ENCODE data around the gene PPP2R5C.

The PPP2R5C gene

DNA sequence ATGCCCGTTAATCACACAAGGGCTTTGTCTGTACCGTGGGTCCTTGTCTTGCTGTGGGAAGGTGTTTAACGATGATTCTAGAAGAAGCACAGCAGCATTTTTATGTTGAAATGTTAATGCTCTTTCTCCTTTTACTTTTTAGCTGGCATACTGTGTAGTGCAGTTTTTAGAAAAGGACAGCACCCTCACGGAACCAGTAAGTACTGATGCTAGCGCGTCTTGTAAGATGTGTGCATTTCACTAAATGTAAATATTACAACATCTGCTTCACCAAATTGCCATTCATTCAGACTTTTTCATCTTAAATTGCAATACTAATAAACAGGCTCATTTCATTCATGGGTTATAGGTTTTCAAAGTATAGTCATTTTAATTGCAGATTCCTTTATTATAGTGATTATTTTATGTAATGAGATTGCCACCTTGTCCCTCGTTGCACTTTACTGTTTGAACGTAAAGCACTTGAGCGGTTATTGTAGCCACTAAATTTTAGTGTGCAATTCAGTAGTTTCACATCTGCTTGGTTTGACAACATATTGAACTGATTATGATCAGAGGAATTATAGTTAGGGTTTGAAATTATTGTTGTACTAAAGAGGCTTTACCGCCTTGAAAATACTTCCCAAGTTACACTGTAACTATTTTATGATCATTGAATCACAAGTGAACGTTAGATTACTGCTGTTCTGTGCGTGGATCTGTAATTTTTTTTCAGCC is 133.0 kb downstream of the PPP2R5C start:
- DNase-seq: no peak

DNA sequence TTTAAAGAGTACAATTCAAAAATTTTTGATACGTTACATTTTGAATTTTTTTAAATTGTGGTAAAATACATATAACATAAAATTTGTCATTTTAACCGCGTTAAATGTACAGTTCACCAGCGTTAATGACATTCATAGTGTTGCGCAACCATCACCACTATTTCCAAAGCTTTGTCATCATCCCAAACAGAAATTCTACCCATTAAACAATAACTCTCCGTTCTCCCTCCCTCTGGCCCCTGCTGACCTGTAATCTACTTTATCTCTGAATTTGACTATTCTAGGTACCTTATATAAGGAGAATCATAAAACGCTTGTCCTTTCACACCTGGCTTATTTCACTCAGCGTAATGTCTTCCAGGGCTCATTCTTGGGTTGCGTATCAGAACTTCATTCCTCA is 133.7 kb downstream of the PPP2R5C start:
- DNase-seq: no peak

DNA sequence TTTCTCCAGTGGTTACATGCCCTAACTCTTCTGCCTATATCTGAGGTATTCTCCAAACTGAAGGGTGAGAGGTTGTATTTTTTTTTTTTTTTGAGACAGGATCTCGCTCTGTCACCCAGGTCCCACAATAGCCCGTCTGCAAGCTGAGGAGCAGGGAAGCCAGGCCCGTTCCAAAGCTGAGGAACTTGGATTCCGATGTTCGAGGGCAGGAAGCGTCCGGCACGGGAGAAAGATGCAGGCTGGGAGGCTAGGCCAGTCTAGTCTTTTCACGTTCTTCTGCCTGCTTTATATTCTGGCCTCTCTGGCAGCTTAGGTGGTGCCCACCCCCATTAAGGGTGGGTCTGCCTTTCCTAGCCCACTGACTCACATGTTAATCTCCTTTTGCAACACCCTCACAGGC is 135.8 kb downstream of the PPP2R5C start:
- DNase-seq: no peak

DNA sequence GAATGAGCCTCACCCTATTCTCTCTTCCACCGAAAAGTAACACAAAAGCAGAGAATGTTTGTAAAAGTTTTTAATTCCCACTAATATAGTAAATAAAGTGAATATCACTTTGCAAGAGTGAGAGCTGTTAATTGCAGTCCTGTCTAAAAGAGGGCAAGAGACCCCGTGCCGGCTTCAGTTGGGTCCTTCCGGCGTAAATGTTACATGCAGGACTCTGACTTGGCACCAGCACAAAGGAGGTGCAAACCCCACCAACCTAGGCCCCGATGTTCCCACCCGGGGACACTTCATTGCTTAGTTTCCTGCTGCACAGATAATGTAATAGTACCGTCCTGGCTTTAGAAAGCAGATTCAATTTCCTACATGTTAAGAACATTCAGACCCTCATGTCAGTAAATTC is 136.9 kb downstream of the PPP2R5C start:
- DNase-seq: no peak

DNA sequence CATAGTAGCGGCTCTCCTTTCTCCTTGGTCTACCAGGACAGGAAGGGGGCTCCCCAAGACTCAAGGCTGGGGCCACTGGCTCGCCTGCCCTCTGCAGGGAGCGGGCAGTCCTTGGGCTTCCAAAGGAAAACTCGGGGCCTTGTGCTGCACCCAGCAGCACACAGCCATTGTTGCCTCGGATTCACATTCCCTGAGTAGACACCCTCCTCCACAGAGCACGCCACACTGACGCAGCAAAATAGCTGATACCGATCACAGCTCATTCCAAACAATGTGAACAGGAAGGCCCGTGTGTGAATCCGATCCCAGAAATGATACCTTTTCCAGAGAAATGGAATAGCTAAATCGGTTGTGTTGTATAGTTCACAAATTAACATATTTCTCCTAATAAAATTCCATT is 137.8 kb downstream of the PPP2R5C start:
- no peak for DNase-seq

DNA sequence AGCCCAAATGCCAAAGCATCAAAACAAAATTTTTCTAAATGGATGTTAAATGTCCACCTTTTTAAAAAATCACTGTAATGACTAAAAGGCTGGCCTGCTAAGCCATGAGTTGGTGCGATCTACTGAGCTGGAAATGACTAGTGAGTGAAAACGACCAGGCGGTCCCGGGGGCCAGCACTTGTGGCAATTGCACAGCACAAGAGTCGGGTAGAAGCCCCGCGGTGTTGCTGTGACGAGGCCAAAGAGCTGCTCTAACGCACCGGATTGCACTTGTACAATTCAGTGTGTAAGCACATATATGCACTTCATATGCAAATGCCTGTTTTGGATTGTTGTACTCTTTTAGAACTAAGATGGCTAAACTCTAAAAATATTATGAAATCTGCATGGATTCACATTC is 138.7 kb downstream of the PPP2R5C start:
- DNase-seq: no peak

DNA sequence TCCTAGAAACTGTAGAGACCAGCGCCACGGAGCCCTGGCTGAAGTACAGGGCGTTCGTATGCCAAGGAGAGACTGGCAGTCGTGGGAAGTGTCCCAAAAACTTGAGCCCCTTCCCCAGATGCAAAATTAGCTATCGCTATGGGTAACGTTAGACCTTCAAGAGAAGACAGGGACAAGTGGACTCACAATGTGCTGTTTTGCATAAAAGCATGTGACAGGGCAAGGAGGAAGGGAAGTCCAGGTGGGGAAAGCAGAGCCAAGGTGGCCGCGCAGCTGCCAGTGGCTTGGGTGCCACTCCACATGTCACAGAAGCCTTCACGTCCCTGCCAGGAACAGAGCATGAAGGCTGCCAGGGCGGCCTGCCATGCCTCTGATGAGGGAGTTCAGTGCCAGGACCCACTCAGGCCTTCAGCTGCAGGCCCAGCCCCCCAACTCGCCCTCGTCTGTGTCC is 141.6 kb downstream of the PPP2R5C start:
- no peak for DNase-seq

DNA sequence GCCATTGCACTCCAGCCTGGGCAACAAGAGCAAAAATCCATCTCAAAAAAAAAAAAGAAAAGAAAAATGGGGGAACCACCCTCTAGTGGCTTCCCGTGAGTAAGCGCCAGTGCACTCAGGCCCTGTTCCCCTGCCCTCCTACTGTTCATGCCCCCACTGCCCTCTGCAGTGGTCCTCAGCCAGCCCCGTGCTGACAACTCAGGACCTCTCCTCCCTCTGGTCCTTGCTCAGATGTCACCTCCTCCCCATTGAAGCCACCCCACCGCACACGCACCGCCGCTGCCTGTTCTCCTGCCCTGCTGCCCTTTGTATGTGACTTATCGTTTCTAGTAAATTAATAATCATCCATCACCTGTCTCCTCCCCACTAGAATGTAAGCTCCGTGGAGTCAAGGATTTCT is 144.1 kb downstream of the PPP2R5C start:
- DNase-seq: no peak

DNA sequence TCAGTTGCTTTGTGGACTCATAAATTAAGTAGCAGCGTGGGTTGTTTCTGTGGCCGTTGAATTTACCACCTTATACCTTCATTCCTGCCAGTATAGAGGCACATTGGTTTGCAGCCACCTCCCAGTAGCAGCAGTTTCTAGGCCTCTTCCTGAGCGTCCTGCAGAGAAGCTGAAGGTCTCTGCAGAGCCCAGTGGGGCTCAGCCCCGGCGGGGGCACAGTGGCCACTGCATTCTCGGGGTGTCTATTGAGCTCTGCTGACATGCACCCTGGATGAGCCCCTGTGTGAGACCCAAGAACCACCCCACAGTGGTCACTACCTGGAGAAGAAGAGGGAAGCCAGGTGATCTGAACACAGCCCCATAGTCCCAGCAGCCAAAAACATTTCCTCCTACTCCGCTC is 145.1 kb downstream of the PPP2R5C start:
- no peak for DNase-seq

DNA sequence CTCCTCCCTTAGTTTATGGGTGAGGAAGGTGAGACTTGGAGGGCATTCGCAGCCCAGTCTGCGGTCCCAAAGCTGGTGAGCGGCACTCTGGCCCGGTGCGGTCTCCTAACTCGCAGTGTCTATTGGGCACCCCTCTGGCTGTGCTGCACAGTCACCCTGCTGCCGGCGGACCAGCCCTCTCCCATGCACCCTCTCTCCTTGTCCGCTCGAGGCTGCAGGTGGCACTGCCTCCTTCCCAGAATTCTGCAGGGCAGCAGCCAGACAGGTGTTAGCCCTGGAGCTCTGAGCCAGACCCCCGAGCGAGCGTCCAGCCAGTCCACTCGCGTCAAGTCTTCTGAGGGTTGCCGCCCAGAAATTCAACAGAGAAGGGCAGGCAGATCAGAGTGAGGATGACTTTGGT is 146.1 kb downstream of the PPP2R5C start:
- DNase-seq: no peak

DNA sequence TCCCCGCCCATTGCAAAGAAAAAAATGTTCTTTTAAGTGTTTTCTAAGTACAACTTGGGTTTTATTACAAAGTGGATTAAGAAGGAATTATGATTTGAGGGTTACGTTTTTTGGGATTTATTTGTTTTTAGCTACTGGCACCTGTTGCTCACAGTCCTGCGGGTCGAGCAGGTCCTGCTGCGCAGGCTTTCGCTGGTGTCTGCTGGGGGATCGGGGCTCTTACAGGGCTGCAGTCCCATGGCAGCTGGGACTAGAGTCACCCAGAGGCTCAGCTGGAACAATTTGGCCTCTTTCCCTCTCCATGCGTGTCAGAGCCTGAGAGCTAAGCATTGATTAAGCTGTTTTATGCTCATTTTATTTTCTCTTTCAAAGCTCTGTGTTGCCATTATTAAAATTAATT is 147.3 kb downstream of the PPP2R5C start:
- DNase-seq: no peak

DNA sequence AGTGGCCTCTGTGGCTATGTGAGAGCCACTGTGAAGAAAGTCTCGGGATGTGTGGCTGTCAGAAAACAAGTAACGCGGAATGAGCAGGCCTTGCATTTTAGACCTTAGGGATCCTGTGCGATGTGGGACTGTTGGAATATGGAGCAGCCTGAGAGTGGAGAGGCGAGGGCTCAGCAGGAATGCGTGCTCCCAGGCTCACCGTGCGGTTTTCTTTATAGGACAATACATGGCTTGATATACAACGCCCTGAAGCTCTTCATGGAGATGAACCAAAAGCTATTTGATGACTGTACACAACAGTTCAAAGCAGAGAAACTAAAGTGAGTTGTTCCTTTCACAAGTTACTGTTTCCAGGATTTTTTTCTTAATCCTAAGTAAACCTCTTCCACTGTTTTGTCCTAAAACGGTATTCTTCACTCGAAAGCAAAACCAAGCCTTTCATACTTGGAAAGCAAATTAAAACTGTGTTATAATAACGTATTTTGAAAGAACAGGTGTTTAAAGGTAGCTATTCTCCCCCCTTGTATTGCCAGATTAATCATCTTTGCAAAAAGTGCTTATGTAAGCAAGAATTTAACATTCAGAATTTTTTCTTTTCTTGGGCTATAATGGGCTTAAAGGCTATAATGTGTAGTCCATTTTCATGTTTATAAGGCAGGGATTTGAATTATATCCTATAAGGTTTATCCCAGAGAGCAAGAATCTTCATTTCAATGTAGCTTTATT is 148.0 kb downstream of the PPP2R5C start:
- no peak for DNase-seq

DNA sequence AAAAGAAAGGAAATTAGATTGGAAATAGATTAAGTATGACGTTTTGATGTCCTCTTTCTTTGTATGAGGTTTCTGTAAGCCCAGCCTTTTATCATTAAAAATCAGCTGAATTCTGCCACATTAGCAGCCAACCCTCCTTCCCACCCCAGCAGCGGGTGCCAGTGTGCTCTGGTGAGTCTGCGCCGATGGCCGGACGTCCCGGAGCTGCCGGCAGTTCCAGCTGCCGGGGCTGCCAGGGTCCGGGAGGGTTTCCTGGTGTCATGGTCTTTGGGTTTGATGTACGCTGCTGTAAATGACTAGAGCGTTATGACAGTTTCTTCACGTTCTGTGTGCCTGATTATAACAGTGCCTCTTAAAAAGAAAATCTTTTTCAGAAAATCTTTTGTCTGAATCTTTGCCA is 151.3 kb downstream of the PPP2R5C start:
- no peak for DNase-seq

DNA sequence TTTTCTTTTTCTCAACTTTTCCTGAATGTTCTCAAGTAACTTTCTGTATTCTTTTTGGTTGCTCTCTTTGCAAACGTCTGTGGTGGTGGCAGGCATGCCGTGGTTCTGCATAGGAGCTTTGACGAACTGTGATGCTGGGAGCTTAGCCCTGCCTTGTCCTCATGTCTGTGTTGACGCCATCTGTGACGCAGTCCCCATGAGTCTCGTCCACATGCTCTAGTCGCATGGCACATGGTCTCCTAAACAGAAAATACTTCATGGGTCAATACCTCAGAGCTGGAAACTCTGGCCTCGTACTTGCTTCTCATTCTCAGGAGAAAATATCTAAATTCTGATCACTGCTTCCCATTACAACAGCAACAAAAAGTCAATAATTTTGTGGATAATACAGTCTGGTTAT is 152.6 kb downstream of the PPP2R5C start:
- no peak for DNase-seq

DNA sequence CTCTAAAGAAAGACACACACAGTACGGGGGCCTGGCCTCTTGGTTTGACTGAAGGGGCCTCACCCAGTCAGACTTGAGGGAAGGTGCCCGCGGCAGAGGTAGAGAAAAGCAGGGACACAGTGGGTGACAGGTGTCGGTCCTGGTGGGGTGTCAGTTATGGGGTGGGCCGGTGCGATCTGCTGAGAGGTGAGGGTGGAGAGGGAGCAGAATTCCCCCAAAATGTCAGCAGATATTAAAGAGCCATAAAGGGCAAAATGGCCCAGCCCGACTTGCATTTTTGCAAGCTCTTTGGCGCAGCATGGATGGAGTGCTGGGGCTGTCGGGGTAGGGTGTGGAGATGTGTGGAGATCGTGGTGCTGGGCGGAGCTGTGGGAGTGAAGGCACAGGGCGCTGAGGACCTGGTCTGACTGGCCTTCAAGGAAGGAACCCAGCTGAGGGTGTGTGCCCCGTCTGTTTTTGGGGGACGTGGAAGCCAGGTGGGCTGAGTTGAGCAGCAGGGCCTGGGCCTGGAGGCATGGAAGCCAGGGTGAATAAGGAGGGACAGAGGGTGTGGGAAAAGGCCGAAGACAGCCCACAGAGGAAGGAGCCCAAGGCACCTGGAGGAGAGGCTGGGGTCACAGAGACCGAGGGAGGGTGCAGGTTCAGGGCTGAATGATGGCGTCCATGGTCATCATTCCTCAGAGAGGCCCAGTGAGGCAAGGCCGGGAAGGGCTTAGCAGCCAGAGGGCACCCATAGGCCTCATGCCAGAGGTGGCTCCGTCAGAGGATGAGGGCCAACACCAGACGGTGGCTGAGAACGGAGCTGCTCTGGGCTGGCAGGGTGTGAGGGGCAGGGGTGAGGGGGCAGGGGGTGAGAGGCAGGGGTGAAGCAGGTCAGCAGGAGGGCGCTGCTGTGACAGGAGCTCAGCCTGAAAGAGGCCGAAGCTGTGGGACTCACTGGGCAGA is 154.6 kb downstream of the PPP2R5C start:
- DNase-seq: no peak

DNA sequence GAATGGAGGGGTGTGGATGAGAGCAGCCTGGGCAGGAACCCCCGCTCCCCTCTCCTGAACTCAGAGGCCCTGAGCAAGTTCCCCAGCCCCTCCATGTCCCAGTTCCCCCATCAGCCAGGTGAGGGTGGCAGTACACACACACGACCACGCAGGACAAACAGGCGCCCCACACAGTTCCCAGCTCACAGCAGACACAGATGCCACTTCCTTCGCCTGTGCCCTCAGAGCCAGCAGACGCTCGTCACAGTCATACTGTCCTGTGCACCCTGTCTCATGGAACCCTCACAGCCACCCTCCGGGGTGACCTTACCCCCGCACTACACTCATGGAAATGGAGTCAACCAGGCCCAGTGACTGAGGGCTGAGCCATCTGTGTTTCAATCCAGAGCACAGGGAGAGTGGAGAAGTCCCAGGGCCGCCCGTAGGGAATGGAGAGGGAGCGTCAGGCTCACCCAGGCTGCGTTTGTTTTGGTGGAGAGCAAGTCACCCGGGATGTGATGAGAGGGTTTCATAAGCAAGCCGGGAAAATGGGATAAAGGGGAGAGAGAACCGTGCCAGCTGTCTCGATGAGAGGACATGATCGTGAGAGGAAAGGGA is 155.4 kb downstream of the PPP2R5C start:
- DNase-seq: no peak

DNA sequence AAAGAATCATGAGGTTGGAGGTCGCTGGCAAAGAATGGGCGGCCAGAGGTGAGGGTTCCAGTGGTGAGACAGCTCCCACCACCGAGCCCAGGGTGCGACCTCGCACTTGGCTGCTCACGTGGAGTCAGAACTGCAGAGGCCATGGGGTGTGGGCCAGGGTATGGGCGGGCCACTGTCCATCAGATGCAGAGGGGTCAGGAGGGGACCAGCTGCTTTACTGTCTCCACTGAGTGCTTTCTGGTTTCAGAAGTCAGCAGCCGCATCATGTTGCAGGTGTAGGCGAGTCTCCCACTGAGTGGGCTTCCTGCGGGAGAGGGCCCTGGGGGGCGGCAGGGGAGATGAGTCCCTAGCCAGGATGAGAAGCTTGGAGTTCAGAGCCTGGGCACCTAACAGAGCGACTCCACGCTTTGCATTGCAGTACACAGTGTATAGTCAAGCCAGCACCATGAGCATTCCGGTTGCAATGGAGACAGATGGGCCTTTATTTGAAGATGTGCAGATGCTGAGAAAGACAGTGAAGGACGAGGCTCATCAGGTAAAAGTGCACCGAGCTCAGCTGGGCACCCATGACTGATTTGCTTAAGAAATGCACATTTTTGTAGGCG is 156.0 kb downstream of the PPP2R5C start:
- no peak for DNase-seq

DNA sequence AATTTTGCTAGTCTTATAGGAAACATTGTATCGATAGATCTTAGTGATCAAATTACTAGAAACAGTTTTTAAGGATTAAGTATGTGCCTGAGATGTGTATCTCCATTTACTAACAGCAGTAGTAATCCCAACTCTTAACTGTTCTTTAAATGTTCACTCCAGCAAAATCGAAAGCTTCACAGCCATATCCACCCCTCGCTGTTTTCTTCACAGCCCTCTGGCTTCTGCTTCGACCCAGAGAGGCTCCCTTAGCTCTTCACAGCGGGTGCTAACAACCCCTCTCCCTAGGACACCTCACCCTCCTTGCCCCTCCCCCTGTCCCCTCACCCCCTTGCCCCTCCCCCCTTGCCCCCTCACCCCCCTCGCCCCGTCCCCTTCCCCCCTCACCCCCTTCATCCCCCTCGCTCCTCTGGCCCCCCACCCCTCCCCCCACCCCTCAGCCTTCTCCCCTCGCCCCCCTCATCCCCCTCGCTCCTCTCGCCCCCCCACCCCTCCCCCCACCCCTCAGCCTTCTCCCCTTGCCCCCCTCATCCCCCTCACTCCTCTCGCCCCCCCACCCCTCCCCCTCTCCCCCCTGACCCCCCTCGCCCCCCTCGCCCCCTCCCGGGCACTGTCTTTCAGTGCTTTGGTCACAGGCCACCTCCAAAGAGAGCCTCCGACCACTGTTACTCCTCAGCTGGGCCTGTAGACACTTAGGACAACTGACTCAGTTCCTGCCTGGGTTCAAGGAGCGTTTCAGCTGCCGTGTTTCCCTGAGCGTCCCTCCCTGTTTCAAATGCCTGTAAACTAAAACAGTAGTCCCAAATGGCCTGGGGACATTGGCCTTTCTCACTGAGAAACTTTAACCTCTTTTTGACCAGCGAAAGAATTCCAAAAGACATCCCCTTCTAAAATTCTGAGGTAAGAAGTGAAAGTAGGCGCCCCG is 156.8 kb downstream of the PPP2R5C start:
- no peak for DNase-seq

DNA sequence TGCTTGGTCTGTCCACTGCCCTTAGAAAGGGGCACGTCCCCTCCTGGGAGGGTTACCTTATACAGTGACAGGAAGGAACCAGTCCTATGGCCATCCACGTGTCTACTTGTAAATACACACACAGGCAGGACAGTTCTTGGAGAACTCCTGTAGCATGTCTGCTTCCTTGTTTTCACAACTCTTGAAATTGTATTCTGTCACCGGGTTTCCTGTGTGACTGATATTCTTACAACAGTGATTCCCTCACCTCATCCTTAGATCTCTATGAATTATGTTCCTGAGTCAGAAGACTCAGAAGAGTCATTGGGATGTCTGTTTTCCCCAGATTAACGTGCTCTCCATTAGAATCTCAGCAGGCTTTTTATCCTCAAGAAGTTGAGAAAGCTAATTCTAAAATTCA is 158.8 kb downstream of the PPP2R5C start:
- DNase-seq: no peak

DNA sequence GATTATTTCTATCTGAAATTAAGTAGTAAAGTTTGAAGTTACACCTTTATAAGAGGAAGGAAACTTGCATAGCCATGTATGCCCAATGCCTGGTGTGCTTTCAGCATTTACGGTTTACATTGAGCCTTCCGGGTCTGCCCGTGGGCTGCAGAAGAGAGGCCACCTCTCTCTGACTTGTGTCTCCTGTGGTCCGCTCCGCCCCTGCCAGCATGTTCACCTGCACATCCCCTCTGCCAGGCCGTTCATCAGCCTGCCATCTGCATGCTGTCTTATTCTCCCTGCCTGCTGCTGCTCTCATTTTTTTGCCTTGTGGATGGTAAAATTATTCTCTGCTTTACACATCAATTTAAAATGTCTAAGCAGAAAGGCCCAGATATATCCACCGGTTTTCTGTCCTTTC is 161.4 kb downstream of the PPP2R5C start:
- DNase-seq: no peak

DNA sequence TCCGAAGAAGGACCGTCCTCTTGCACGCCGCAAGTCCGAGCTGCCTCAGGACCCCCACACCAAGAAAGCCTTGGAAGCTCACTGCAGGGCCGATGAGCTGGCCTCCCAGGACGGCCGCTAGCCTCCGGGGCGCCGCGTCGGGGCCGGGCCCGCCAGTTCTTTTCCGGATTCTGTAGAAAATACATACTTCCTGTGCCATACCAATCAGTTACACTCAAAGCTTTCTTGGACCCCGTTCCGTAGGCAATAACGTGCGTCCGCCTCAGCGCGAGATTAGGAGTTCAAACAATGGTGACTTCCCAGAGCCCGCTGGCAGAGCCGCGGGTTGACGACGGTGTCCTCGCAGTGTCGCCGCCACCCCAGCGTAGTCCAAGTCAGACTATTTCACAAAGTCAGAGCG is 163.6 kb downstream of the PPP2R5C start:
- DNase-seq: no peak

DNA sequence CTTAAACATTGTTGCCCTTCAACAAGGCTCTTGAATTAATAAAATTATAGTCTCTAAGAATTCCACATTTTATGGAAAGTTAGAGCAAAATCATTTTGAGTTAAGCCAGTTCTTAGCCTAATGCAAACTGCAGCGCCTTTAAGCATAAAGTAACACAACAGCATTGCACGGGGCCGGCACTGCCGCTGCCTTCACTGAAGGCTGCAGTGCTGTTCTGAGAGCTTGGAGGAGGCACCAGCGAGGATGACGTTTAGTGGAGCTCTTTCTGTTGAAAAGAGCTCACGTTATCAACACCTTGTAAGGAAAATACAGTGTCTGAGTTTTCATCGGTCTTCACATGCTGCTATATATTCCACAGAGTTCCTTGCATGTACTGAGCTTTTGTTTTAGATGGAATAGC is 164.6 kb downstream of the PPP2R5C start:
- DNase-seq: no peak
